ENCODE results near the gene CDK5RAP2.

GRCh38 chr9:120446671-120447070 is 133.3 kb downstream of the CDK5RAP2 start:
- TF ChIP-seq EZH2 (IDR thresholded peaks at IDR 0.05; ENCODE audit: insufficient read depth, poor library complexity, severe bottlenecking), result no peak
- no peak for TF ChIP-seq EZH2phosphoT487 (IDR thresholded peaks at IDR 0.05; ENCODE audit: insufficient read depth, low read depth)
